ENCODE results near the gene TRPC3.
A peak's percentile ranks its signal among the peaks of the same experiment; 100 is the strongest.

TRPC3 gene

DNA sequence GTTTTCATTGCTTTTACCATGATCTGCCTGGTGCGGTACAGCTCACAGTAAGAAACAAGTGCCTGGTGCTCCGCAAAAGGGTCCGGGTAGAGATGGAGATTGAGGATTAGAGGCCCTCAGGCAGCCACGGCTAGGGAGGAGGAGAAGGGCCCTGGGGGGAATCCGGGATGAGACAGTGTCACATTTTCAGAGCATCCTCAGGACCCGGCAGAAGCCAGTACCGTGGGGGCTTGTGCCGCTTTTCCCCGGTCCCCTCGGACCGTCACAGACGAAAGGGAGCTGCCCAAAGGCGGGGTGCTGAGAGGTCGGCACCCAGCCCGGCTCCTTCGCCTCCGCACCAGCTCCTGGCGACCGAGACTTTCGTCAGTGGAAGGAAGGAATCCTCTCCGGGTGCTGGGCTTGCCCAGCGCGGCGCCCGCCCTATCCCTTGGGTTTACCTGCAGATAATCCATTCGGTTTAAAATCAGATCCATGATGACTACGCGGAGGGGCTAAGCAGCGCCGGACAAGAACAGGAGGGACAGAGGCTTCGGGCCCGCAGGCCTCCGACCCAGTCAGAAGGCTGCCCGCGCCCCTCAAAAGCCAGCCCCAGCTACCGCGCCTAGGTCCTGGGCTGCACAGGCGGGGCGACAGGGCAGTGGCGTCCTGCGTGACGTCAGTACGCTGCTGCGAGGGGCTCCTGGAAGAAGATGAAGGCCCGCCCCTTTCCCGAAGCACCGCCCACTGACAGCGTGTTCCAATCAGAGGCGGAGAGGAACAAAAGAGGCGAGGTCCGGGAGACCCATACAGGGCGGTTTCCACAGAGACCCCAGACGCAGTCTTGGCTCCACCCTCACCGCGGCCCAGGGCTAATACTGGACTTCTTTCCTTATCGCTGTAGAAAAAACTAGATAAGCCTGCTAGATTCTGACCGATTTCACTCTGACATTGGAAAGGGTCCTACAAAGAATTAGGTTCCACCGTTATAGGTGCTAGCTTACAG is 81.7 kb downstream of the TRPC3 start, which contains the start of gene BBS7:
Gene BBS7 (minus strand): TSS at position 634 of the 982 bp plus-strand sequence. CDS start 161 bp downstream, at position 473.
- peak; percentile 98 for DNase-seq

- DNase-seq: no peak
Measured at GRCh38 chr4:121863799-121864198, 88.1 kb downstream of the TRPC3 start.

DNA sequence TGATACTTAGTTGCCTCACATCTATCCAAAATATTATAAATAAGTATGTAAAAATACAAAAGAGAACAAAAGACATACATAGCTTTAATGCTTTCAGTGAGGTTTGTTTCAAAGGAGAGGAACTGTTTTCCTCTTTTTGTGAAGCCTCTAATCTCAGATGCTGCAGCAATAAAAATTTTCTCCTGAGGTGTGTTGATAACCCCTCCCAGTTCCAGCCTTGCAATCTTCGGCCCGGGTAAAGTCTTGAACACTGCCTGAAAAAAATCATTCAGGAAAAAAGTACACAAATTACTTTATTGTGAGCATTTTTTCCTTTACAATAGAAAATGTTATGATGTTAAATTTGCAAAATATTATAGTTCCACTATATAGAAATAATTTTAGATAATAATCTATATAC is 90.4 kb downstream of the TRPC3 start:
- DNase-seq: peak; percentile 5

- DNase-seq: no peak
Measured at GRCh38 chr4:121860121-121860520, 91.7 kb downstream of the TRPC3 start.

DNA sequence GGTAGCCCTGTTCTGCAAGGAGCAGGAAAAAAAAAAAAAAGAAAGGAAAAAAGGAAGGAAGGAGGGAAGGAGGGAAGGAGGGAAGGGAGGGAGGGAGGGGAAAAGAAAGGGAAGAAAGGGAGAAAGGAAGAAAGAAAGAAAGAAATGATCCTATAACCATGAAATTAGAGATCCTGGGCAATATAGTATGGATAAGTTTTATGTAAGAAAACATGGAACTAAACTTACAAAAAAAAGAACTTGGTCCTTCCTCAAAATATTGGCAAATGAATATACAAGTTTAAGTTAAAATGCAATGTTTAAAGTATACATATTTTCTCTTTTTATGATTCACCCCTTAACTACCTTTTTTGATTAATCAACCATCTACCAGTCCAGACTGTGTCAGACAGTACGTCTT is 100.5 kb downstream of the TRPC3 start:
- DNase-seq: no peak

DNA sequence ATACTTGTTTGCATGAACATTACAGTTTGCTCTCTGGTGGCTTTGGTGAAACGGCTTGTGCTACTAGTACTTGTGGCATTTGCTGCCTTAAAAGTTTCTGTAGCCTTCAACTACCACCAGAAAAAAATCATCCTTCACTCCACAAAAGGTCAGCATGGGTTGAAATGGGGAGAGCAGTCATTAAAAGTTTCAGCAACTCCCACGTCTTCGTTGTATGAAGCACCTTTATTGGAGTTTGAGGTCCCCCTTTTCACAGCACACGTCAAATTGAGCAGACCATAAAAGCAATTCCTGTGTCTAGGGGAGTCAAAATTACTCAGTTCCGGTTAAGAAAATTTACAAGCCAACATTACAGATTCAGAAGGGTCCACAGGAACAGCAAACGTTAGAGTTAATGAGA is 105.2 kb downstream of the TRPC3 start:
- no peak for DNase-seq

GRCh38 chr4:121842862-121843261 is 109.0 kb downstream of the TRPC3 start:
- DNase-seq: no peak

- DNase-seq: no peak
Measured at GRCh38 chr4:121838136-121838535, 113.7 kb downstream of the TRPC3 start.

- no peak for DNase-seq
Measured at GRCh38 chr4:121829511-121829910, 122.3 kb downstream of the TRPC3 start.

Data from hematopoietic multipotent progenitor cell treated with erythropoietin and hydrocortisone succinate and interleukin-3 and kit ligand, for 6 days (in vitro differentiated cells).